HG03565 (cell line): Measurements from ENCODE around the gene GTF2H4.
"Not testable (repeated sequence)": the region's sequence is repeated elsewhere in the genome, so short reads cannot be mapped to it uniquely, and the experiment has no call there.

Experiments
- ATAC-seq: cut with Tn5 transposase; IDR thresholded peaks from one replicate; pipeline ENCODE4 v1.9.1; 2021; ENCODE audit warnings: mild to moderate bottlenecking, moderate library complexity; ENCODE audit not compliant: unreplicated experiment

The GTF2H4 gene

DNA sequence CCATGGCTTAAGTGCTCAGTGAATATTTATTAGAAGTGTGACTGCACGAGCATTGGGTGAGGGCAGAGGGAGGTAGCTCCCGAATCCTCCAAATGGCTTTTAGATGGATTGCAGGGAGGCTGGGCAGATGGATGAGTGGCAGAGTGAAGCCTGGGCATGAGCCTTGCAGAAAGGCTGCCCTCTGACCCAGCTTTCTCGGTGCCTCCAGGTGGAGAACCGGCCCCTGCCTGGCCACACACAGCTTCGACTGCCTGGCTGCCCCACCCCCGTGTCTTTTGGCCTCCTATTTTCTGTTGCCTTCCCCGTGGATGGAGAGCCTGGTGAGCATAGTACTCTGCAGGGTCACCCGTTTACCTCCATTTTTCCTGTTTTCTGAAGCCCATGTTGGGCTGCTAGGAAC, 9.5 kb downstream of the GTF2H4 start:
- ATAC-seq = no peak

DNA sequence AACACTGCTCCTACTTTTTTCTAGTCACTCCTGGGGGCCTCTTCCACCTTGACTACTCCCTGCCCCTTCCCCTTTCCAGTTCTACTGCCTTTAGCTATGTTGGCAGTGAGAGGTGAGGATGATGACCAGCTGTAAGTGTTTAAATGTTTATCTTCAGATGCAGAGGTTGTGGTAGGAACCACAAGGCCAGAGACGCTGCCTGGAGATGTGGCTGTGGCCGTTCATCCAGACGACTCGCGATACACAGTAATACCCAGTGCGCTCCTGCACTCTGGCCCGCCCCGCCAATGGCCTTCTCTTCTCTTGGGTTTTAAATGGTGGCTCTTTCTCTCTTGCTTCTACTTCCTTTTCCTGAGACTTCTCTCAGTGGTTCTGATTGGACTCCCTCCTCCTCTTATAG, 10.7 kb downstream of the GTF2H4 start:
- no peak for ATAC-seq

DNA sequence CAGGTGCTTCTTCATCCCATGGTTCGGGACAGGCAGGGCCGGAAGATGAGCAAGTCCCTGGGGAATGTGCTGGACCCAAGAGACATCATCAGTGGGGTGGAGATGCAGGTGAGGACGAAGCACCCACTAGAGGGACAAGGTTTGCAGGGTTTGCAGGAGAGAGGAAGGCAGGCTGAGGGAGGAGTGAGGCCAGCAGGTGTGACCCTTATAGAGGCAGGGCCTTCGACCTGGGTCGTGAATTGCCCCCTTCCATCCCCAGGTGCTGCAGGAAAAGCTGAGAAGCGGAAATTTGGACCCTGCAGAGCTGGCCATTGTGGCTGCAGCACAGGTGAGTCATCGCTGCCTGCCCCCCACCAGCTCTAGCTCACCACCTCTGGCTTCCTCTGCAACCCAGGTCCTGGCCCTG, 14.4 kb downstream of the GTF2H4 start:
- no peak for ATAC-seq

DNA sequence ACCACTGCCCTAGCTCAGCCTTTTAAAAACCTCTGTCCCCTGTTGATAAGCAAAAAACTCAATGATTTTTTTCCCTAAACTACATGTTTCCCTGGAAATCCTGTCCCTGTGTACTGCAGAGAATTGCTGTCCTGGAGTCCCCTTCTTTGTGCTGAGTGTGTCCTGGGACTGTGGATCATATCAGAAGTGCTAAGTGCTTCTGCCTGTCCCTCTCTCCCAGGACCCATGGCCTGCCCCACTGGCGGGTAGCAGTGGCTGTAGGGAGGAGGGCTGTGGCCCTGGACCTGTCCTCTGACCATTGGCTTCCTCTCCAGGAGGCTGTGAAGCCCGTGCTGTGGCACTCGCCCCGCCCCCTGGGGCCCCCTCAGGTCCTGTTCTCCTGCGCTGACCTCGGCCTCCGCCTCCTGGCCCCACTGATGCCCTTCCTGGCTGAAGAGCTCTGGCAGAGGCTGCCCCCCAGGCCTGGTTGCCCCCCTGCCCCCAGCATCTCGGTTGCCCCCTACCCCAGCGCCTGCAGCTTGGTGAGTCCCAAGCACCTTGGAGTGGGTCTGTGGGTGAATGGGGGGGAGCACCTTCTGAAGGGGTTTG, 16.1 kb downstream of the GTF2H4 start:
- ATAC-seq = not testable (repeated sequence)

DNA sequence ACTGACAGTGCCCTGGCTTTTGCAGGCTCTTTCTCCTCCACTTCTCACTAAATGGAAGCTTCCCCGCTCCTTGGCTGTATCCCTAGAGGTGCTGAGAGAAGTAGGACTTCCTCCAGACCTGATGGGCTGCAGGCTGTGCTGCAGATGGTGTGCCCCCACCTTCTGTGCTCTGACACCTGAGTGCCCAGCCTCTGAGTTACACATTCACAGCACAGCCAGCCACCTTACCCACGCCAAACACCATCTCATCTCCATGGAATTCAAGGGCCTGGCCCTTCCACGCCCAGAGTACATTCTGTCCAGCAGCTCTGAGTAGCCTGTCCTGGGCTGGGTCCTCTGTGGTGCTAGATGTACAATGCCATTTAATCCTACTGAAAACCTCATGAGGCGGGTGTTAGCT, 18.6 kb downstream of the GTF2H4 start:
- no peak for ATAC-seq

DNA sequence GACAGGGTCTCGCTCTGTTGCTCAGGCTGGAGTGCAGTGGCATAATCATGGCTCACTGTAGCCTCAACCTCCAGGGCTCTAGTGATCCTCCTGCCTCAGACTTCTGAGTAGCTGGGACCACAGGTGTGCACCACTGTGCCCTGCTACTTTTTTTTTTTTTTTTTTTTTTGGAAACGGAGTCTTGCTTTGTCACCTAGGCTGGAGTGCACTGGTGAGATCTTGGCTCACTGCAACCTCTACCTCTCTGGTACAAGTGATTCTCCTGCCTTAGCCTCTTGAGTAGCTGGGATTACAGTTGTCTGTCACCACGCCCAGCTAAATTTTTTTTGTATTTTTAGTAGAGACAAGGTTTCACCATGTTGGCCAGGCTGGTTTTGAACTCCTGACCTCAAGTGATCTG, 19.1 kb downstream of the GTF2H4 start:
- ATAC-seq = not testable (repeated sequence)

DNA sequence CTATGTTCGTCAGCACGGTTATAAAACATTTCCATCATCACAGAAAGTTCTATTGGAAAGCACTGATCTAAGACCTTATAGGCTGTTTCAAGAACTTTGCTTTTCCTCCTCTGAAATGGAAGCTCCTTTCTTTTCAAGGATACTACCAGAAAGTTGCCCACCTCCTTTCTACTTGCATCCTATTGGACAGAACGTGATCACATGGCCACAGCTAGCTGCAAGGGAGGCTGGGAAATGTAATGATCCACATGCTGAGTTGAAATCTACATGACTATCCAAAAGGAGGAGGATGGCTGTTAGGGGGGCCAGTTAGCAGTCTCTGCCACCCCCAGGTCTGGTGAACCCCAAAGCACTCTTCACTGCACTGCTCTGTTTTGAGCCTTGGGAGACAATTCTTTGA, 20.7 kb downstream of the GTF2H4 start:
- ATAC-seq = no peak

DNA sequence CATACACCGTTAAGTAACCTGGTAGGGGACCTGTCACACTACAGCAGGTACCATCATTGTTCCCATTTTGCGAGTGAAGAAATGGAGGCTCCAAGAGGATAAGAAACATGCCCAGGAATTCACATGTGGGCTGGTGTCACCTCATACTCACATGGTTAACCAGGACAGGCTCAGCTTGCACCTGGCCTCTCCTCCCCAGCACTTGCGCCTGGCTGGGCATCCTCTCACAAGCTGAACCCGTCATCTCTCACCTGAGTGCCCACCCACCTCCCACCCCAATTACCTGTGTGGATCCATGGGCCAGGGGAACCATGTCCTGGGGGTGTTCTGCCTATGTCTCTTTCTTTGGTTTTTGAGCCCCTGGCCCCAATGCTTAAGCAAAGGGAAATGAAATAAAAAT, 22.5 kb downstream of the GTF2H4 start:
- ATAC-seq = no peak

DNA sequence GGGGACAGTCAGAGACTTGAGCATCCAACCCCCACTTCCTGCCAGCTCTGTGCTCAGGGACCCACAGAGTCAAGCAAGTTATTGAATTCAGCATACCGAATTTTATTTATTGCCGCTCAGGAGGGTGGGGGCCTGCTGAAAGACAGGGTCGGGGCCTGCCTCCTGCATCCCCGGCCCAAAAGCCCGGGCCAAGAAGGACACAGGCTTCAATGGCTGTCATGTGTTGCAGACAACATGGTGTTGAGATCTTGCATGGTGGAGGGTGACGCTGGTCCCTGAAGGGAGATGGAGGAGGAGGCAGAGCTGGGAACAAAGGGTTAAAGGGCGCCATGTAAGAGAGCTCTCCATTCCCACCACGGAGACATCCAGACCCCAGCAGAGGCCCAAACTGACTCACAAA, 23.3 kb downstream of the GTF2H4 start:
- no peak for ATAC-seq

DNA sequence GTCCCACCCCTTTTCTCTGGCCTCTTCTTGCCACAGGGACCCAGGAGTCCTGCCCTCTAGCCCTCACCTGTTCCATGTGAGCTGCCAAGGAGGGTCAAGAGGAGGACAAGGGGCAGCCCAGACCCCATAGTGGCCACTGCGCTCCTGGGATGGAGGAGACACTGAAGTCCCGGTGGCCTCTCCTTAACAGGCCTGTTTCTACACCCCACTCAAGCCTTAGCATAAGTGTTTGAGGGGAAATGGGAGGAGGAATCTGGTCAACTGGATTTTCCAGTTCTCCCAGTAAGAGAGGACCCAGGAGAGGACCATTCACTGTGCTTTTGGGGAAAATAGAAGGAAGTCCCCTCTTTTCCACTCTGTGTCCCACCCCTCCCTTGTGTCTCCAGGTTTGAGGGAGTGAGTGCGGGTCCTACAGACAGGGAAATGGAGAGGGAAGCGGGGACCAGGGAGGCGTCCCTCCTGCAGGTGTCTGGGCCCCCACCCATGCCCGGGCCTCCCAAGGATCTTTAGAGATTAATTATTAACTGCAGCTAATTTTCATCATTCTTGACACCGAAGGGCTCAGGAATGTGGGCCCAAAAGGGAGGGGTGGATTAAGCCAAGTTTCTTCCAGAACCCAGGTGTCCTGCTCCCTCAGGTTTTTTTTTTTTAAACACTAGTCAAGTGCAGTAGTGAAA, 24.1 kb downstream of the GTF2H4 start, which contains the start of gene SFTA2:
Gene SFTA2 (minus strand): TSS at position 202 of the 677 bp plus-strand sequence. CDS start 74 bp downstream, at position 128.
- no peak for ATAC-seq

DNA sequence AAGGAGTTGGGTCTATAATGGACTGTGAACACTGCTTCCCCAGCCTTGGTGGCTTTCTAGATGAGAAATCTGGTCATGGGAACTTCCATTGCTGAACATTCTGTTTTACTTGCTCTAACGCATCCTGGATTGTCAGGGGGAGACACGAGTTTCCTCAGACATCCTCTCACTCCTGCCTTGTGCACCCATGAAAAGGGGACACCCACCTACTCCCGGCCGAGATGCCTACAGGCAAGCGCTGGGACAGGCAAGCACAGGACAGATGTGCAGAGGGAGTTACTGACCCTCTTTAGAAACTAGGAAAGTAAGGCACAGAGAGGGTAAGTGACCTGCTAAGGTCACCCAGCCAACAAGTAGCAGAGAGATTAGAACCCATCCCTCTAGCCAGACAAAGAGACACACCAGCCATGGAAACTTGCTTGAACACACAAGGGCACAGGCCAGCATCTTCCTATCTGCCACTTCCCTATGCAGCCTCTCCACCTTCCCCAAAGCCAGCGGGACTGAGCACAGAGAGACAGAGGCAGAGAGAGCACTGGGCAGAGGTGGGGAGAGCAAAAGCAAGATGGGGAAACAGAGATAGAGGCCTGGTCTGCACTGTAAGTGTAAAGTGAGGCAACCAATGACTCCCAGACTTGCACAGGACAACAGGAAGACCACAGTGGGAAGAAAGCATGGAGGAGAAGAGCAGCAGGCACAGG, 24.8 kb downstream of the GTF2H4 start:
- no peak for ATAC-seq

DNA sequence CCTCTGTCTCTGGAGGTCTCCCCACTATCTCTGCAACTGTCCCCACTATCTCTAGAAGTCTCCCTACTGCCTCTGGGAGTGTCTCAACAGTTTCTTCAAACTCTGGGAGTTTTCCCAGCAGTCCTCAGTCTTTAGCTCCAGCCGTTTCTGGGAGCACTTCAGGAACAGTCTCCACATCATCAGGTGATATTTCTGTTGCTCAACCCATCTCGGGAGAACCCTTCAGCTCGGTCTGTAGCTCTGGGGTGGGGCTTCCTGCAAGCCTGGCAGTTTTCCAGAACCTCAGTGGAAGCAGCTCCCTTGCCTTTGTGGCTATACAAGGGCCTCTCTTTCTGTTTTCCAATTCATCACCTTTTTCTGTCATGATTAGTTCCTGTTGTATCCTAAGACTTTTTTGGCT, 27.0 kb downstream of the GTF2H4 start:
- no peak for ATAC-seq

DNA sequence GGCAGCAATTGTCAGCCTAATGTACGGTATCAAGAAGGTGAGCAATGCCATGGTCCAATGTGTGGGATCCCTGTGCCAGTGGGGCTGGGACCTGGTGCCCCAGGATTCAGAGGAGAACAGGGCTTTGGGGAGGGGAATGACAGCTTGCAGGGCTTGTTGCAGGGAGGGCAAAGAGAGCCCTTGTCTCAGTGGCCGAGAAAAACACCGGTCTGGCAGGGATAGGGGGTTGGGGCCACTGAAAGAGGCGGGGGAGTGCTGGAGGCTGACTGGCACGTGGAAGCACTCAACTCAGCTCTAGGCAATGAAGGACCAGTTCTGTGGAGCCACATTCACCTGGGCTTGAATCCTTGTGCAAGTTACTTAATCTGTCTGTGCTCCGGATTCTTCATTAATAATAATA, 29.3 kb downstream of the GTF2H4 start:
- no peak for ATAC-seq

DNA sequence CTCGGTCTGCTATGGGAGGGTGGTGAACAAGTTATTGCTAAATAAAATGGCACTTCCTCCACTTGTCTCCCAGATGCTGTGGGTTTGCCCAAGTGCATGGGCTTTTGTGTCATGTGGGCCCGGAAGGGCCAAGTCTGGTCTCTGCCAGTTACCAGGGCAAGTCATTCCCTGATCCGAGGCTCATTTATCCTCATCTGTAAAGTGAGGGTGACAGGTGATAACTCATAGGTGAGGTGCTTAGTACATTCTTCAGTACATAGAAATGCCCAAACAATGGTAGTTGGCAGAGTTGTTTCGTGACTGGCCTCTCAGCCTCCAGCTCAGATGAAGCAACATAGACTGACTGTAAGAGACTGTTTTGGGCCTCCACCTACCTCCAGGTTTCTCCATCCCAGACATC, 30.7 kb downstream of the GTF2H4 start:
- no peak for ATAC-seq

DNA sequence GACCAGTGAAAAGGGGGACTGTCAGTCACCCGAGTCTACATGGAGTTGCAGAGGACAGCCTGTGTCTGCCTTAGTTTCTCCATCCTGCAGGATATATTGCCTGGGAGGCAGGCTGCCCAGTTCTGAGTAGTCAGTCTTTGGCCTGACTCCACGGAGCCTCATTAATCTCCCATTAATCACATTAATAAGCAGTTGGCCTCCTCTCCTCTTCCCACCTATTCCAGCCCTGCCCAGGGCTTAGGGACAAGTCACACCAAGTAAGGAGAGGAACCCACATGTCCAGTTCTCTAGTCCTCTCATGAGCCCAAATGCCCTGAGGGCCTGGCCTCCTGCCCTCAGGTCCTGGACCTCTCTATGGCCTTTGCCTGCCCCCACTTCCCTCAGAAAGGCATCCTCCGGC, 31.5 kb downstream of the GTF2H4 start:
- no peak for ATAC-seq

DNA sequence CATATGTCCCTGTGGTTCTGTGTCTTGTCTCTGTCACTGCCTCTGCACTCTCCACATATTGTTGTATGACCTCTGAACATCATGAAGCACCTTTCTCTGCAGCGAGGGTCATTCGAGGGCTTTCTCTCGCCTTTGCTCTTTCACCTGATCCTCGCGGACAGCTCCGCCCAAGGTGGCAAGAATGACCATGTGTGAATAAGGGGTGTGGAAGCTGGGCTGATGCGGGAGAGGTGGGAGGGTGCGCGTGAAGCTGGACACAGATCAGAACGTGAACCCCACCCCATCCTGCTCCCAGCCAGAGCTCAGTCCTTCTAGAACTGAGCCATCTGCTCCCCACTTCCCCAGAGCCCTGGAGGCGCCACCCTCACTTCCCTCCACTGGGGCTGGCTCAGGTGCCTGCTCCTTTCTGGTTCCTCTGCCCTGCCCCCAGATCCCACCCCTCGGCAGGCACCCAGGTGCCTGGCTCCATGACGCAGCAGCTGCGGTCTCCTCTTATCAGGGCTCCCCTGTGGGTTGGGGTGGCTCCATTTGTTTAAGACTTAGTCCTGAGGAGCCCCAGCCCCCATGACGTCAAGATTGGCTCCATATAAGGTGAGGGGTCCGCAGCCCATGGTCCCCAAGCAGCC, 32.5 kb downstream of the GTF2H4 start, which contains the start of gene MUCL3:
Gene MUCL3 (plus strand): TSS at position 613 of the 626 bp plus-strand sequence. CDS start 27 bp downstream, outside the sequence.
- no peak for ATAC-seq

DNA sequence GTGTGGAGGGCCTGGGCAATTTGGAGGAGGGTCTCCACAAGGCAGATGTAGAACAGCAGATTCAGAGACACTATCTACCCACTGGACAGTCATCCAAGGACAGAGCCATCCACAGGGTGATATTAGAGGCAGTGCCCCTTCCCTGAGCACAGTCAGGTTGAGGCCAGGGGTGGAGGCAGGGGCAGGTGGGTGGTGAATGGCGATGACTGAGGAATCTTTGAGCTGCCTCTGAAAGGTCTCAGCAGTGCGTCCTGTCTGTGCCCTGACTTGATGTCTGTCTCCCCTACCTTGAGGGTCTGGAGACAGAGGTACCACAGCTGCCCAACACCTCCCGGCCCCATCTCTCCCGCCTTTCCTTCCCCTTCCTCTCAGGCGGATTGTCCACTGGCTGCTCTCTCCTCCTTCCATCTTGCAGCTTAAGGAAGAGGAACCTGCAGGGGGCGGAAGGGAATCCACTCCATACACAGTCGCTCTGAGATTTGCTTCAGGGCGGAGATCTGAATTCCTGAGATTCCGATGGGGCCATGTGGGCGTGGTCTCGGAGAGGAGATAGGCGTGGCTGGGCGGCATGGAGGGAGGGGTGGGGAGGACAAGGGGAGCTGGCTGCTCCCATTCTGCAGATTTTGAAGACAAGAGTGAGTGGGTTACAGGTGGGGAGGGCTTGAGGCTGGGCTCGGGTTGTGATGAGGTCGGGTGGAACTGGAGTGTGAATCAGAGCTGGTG, 34.5 kb downstream of the GTF2H4 start:
- ATAC-seq = no peak

DNA sequence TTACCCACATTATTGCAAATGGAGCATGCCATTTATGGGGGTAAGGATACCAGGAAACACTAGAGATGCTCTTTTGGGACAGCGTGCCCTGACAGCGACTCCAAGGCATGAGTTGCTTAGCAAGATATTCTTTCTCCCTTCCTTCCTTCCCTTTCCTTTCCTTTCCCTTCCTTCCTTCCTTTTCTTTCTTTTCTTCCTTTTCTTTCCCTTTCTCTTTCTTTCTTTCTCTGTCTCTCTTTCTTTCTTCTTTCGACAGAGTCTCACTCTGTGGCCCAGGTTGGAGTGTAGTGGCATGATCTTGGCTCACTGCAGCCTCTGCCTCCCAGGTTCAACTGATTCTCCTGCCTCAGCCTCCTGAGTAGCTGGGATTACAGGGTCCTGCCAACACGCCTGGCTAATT, 36.0 kb downstream of the GTF2H4 start:
- ATAC-seq = no peak

DNA sequence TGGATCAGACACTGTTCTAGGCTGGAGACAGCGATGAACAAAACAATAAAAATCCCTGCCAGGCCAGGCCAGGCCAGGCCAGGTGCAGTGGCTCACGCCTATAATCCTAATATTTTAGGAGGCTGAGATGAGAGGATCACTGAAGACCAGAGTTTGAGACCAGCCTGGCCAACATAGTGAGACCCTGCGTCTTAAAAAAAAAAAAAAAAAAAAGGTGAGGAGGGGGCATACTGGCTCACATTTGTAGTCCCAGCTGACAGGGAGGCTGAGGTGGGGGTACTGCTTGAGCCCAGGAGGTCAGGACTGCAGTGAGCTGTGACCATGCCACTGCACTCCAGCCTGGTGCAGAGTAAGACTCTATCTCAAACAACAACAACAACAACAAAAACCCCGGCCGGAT, 37.3 kb downstream of the GTF2H4 start:
- ATAC-seq = no peak

DNA sequence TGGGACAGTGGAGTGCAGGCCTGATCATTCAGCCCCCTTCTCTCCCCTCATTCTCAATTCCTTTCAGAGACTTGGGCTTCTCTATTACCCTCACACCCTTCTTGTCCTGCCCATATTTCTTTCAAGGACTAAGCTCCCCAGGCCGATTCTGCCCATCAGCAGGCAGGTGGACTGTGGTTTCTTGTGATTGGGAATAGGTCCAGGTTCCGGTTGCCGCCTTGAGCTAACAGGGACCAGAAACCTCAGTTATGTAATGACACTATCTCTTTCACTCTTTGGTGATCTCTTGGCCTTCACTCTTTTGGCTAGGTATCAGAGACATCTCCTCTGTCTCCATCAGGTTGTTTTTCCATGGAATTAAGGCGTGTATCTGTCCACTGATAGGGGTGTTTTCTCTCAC, 39.2 kb downstream of the GTF2H4 start:
- ATAC-seq = no peak

DNA sequence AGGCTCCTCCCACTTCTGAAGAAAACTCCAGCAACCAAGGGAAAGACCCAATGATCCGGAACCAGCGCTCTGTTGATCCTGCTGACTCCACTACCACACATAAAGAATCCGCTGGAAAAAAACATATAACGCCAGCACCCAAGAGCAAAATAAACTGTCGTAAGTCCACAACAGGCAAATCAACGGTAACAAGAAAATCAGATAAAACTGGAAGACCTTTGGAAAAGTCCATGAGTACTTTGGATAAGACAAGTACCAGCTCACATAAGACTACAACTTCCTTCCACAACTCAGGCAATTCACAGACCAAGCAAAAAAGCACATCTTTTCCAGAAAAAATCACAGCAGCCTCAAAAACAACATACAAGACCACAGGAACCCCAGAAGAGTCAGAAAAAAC, 40.8 kb downstream of the GTF2H4 start:
- no peak for ATAC-seq
